Activated CD8-positive, alpha-beta memory T cell treated with anti-CD3 and anti-CD28 coated beads, Interleukin-2, amount 10 ng/mL, durations not matched to agents 7 days and 5 days (primary cell): ENCODE results near the gene HJURP. TPM values are rescaled to one million over a fixed set of nuclear protein-coding genes. Genes with fewer than 3 reads are reported as not detected.
A peak's percentile ranks its signal among the peaks of the same experiment; 100 is the strongest.

Experiments used
- ATAC-seq: fragments of 150-1000 bp; cut with Tn5 transposase; one replicate; pipeline ENCODE4 v1.10.0; 2021; ENCODE audit warnings: moderate library complexity
- CTCF ChIA-PET: fragments of 350-600 bp; sonication (Branson Sonifier 250); formaldehyde crosslinking; loops from one replicate; lab custom pipeline; 2021; ENCODE audit warnings: antibody characterized with exemption; lab: Charles Lee
- DNase-seq: peaks from one replicate; pipeline ENCODE4 v3.0.0-alpha.2; 2020
- H3K27ac Mint-ChIP-seq: one replicate; pipeline ENCODE4 v1.8.0; 2021; ENCODE audit warnings: mild to moderate bottlenecking, mixed read lengths
- H3K27me3 Mint-ChIP-seq: one replicate; pipeline ENCODE4 v1.8.0; 2021; ENCODE audit warnings: mixed read lengths
- H3K36me3 Mint-ChIP-seq: one replicate; pipeline ENCODE4 v1.8.0; 2021; ENCODE audit warnings: mild to moderate bottlenecking, mixed read lengths
- H3K4me1 Mint-ChIP-seq: one replicate; pipeline ENCODE4 v1.8.0; 2021; ENCODE audit warnings: mixed read lengths
- H3K4me3 Mint-ChIP-seq: one replicate; pipeline ENCODE4 v1.8.0; 2021; ENCODE audit warnings: mild to moderate bottlenecking, moderate library complexity, mixed read lengths
- H3K9me3 Mint-ChIP-seq: one replicate; pipeline ENCODE4 v1.8.0; 2022; ENCODE audit warnings: low read depth, mixed read lengths
- total RNA-seq, 2 experiments: library from RNA; stranded (reverse); gene quantifications; one replicate each; pipeline ENCODE4 v1.2.3, GENCODE V29; 2021

HJURP gene
- total RNA-seq, 2 experiments from 2014 or later, result 111 to 145 TPM

DNA sequence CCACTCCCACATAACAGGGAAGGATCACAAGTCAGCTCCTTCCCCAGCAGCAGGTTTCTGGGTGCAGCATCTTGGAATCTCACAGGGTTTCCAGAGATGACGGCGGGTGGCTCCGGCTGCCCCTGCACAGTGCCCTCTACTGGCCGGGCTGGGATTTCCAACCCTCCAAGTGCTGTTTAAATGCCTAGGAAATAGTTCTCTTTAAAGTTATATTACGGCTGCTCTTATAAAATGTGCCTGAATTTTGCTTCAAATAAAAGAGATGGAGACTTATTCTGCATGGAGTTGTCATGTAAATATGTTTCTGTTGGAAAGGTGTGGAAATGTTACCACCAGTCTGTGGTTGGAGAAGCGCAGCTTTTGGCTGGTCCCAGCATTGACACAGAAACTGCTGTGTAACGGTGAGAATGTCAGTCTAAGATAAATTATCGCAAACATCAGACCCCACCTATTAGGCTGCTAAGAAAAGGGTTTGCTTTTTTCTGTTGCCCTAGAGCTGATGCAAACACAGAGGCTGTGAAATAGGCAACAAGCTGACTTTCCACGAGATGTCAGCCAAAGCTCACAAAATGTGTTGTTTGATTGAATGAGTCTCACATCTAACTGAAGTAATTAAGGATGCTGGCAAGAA is 3.3 kb upstream of the HJURP start:
- Mint-ChIP-seq H3K4me1 (peaks cover 22% of the 10 kb centered on the region), H3K9me3 (no peaks in the 10 kb centered on the region), H3K27ac (no peak overlapping the region), H3K4me3 (no peak overlapping the region), H3K36me3 (peaks cover 14% of the 10 kb centered on the region), H3K27me3 (no peaks in the 10 kb centered on the region)
- CTCF ChIA-PET, result interaction anchor here (0.7 to 2.4 kb wide), 14 partner anchors 8 to 646 kb away, joined by 3 to 10 read pairs (median 4); partner anchors contain the start of genes MSL3B and TRPM8
- DNase-seq, result peak; percentile 73
- no peak for ATAC-seq

DNA sequence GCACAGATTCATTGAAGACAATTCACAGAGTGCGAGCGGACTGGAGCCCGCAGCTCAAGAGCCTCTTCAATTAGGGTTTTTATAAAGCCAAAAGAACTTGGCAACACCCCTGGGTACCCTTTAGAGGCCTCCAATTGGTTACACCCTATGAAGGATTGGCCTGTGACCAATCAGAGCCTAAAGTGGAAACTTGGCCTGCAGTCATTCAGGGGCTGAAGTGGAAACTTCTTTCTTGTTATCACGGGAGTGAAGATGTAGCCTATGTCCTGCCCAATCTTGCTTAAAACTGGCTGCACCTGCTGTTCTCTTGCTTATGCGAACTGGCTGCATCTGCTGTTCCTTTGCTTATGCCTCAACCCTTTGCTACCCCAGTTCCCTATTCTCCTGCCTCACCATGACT is 1.8 kb upstream of the HJURP start:
- CTCF ChIA-PET, result interaction anchor here (1.2 to 1.8 kb wide), 4 partner anchors 9 to 31 kb away, joined by 3 to 10 read pairs (median 4); partner anchors contain the start of gene MSL3B
- ATAC-seq, result no peak
- Mint-ChIP-seq H3K36me3 (peaks cover 26% of the 10 kb centered on the region), H3K4me1 (peaks cover 36% of the 10 kb centered on the region), H3K27me3 (no peaks in the 10 kb centered on the region), H3K27ac (no peak overlapping the region), H3K4me3 (no peak overlapping the region), H3K9me3 (no peaks in the 10 kb centered on the region)
- no peak for DNase-seq

DNA sequence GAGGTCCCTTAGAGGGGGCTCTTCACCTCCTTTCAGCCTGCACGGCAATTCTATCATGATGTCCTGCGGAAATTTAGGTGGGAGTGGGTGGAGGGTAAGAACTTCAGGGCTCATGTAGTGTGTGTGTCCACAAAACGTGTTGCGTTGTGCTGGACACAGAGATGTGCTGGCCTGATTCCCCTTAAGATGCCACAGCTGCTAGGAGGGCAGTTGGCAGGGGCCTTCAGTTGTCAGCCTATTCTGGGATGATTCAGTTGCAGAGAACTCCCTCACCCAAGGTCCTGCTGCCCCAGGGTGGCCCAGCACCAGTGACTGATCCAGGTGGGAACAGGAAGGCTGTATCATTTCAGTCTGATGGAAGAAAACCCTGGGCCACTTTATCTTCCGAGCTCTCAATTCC is 1.0 kb upstream of the HJURP start:
- no peaks in the 10 kb centered on the region for H3K9me3 Mint-ChIP-seq
- peaks cover 32% of the 10 kb centered on the region for H3K36me3 Mint-ChIP-seq
- ATAC-seq, result no peak
- H3K27ac Mint-ChIP-seq, result peak overlapping the region; percentile 97
- CTCF ChIA-PET, result interaction anchor here (0.8 to 1.1 kb wide), 3 partner anchors 9 to 280 kb away, joined by 3 to 4 read pairs (median 3); no protein-coding TSS in a partner anchor
- no peaks in the 10 kb centered on the region for H3K27me3 Mint-ChIP-seq
- no peak for DNase-seq
- H3K4me3 Mint-ChIP-seq, result peak overlapping the region; percentile 43
- peaks cover 43% of the 10 kb centered on the region for H3K4me1 Mint-ChIP-seq

DNA sequence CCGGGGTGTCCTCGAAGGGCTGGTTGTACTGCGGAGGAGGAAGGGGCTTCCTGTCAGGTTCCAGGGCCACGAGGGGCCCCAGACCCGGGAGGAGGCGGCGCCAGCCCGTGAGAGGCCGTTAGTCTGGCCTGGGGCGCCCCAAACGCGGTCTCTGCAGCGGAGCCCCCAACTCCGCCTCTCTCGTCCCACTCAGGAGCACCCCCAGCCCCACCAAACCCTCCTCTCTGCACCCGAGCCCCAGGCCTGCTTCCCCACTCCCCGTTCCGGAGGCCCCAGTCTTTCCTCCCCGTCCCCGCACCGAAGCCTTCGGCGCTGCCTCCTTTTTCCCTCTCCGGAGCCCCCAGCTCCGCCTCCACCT is 473 bp downstream of the HJURP start:
- DNase-seq (no peak), ATAC-seq (peak; percentile 1)
- peak overlapping the region; percentile 91 for H3K4me3 Mint-ChIP-seq
- no peaks in the 10 kb centered on the region for H3K27me3 Mint-ChIP-seq
- H3K27ac Mint-ChIP-seq, result peak overlapping the region; percentile 97
- H3K36me3 Mint-ChIP-seq, result peaks cover 46% of the 10 kb centered on the region
- peaks cover 51% of the 10 kb centered on the region for H3K4me1 Mint-ChIP-seq
- CTCF ChIA-PET, result no interaction called here
- no peaks in the 10 kb centered on the region for H3K9me3 Mint-ChIP-seq

DNA sequence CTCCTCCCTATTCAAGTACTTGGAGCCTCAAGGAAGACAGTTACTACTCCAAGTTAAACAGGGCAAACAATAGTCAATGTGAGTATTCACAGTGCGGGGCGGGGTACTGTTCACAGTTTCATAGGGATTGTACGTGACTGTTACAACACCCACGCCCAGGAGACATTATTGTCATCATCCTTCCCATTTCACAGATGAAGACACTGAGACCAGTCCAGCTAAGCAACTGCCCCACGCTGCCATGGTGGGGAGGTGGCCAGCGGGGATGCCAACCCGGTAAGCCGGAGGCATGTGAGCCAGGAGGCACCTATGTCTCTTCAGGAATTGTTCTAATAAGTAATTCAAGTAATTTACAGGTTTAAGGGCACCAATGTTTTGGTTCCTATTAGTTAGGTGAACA is 982 bp downstream of the HJURP start:
- H3K36me3 Mint-ChIP-seq, result peaks cover 51% of the 10 kb centered on the region
- DNase-seq (no peak), ATAC-seq (no peak)

DNA sequence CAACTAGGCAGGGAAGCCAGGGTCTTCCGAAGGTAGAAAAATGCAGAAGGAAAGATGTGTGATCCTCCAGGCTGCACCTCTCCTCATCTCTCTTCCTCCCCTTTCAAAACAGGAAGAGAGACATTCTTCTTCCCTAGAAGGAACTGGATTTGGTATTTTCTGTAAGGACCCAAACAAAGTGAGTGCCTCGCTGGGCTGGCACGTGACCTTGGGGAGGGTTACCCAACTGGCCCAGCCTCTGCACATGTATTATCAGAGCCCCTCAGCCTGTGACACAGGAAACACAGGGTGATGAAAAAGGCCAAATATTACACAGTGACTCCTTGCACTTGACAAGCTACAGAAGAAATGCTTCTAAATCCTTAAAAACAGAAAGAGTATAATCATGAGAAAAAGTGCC is 2.3 kb downstream of the HJURP start:
- H3K27ac Mint-ChIP-seq, result peak overlapping the region; percentile 56

More for the DNA sequence above, 982 bp downstream of the HJURP start:
- Mint-ChIP-seq H3K27ac (peak overlapping the region; percentile 97), H3K9me3 (no peaks in the 10 kb centered on the region), H3K4me3 (peak overlapping the region; percentile 91), H3K4me1 (peaks cover 56% of the 10 kb centered on the region), H3K27me3 (no peaks in the 10 kb centered on the region)
- CTCF ChIA-PET, result no interaction called here

DNA sequence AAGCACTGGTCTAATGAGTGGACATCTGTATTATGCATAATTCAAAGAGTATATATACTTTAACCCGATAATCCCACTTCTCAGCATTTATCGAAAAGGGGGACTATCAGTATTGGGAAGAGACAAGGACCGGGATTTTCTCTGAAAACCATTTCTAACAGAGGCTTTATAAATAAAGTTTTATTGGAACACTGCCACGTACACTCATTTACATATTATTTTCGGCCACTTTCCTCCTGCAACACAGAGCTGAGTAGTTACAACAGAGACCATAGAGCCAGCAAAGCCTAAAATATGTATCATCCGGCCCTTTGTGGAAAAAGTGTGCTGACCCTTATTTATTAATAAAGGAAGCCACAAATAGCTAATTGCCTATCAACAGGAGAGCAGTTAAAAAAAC is 3.2 kb downstream of the HJURP start:
- Mint-ChIP-seq H3K27me3 (no peaks in the 10 kb centered on the region), H3K4me1 (peaks cover 59% of the 10 kb centered on the region), H3K4me3 (no peak overlapping the region), H3K36me3 (peaks cover 66% of the 10 kb centered on the region), H3K9me3 (no peaks in the 10 kb centered on the region), H3K27ac (no peak overlapping the region)
- CTCF ChIA-PET, result no interaction called here
- ATAC-seq (no peak), DNase-seq (no peak)

More for the DNA sequence above, 2.3 kb downstream of the HJURP start:
- Mint-ChIP-seq H3K4me3 (peak overlapping the region; percentile 91), H3K36me3 (peaks cover 59% of the 10 kb centered on the region), H3K4me1 (peaks cover 58% of the 10 kb centered on the region), H3K27me3 (no peaks in the 10 kb centered on the region), H3K9me3 (no peaks in the 10 kb centered on the region)
- no peak for ATAC-seq
- CTCF ChIA-PET, result no interaction called here
- no peak for DNase-seq

DNA sequence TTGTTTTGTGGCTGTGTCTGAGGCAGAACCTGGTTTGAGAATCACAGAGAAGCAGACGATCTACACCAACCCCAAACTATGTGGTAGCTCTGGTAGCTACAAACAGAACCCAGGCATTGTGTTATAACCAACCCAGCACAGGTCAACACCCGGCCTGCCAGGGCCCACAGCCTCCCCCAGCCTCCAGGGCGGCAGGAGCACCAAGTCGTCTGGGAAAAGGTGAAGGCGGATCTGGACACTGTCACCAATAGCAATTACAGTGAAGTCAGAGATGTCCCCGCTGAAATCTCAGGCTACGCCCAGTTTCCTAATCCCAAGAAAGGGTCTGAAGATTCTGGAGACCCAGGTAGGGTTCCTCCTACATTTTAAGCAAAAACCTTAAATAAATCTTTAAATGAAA is 3.6 kb downstream of the HJURP start:
- no peaks in the 10 kb centered on the region for H3K27me3 Mint-ChIP-seq
- CTCF ChIA-PET, result no interaction called here
- H3K36me3 Mint-ChIP-seq, result peaks cover 68% of the 10 kb centered on the region
- H3K4me1 Mint-ChIP-seq, result peaks cover 58% of the 10 kb centered on the region
- DNase-seq (no peak), ATAC-seq (no peak)
- H3K4me3 Mint-ChIP-seq, result no peak overlapping the region
- no peak overlapping the region for H3K27ac Mint-ChIP-seq
- no peaks in the 10 kb centered on the region for H3K9me3 Mint-ChIP-seq

DNA sequence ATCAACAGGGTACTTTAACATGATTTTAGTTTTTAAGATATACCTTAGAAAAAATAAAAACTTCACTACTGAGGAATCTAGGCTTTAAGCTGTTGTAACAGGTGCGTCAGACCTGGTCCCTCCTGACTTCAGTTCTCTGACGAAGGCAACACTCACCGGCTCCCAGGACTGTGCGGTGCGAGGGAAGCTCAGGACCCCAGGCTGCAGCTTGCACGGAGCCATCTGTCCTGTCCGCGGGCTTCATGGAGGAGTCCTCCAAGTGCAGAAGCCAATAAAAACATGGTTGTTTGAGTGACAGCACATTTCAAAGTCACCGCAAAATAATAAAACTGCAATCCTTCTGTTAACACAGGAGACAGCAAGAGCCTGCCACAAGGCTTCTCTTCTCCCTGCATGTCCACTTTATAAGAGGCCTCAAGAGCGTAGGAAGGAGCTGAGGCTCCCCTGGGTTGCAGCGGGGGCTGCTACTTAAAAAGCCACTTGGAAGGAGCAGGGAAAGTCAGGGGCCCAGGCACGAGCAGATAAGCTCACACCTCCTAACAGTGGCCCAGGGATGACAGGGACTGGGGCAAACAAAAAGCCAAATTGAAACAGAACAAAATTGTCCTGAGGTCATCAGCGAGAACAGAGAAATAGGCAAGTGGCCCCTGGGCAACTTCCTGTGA is 4.6 kb downstream of the HJURP start:
- H3K4me3 Mint-ChIP-seq, result no peak overlapping the region
- H3K9me3 Mint-ChIP-seq, result no peaks in the 10 kb centered on the region
- H3K36me3 Mint-ChIP-seq, result peaks cover 73% of the 10 kb centered on the region
- ATAC-seq, result no peak
- peaks cover 48% of the 10 kb centered on the region for H3K4me1 Mint-ChIP-seq
- CTCF ChIA-PET, result interaction anchor here (2.2 kb wide), 1 partner anchor 8 kb away, joined by 6 read pairs; no protein-coding TSS in a partner anchor
- no peak for DNase-seq
- no peaks in the 10 kb centered on the region for H3K27me3 Mint-ChIP-seq
- no peak overlapping the region for H3K27ac Mint-ChIP-seq

DNA sequence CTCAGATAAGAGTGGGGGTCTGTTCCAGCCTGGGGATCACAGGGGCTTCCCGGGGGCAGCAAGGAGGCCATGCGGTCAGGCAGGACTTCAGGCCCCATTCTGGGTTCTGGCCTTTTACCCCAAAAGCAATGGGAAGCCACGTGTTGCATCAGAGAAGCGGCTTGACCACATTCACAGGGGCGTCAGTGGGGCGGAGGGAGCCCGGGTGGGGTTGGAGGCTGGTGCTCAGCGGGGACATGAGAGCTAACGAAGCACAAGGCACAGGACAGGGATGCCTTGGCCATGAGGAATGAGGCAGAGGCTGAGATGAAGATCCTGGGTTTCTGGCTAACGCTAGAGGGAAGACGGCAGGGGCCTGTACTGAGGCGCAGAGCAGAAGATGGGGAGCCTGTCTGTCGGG is 6.1 kb downstream of the HJURP start:
- Mint-ChIP-seq H3K4me1 (peaks cover 46% of the 10 kb centered on the region), H3K27me3 (no peaks in the 10 kb centered on the region), H3K9me3 (no peaks in the 10 kb centered on the region), H3K27ac (no peak overlapping the region), H3K36me3 (peaks cover 83% of the 10 kb centered on the region), H3K4me3 (no peak overlapping the region)
- DNase-seq, result no peak
- CTCF ChIA-PET, result interaction anchor here (2.2 kb wide), 1 partner anchor 10 kb away, joined by 6 read pairs; no protein-coding TSS in a partner anchor
- no peak for ATAC-seq

DNA sequence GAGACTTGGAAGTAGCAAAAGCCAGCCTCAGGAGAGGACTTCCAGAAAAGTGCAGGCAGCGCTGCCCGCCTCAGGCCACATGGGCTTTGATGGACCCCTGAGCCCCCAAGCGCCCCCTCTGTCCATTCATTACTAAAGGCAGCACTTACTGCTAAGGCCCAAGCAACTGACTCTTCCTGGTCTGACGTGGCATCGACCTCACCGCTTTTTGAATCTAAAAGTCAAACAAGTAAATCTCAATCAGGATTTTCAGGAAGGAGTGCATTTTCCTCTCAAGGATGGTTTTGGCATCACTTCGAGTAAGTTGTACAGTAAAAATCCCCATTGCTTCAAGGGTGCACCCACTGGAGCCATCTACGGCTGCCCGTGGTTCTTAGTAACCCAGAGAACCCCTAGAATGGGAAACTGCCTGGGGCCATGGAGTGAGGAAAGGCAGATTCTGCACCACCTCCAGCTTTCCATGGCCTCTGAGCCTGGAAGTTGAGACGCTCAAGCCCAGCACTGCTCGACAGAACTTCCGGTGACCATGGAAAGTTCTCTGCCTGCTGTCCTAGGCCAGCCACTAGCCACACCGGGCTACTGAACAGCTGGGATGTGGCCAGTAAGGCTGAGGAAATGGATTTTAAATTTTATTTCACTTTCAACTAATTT is 7.0 kb downstream of the HJURP start:
- Mint-ChIP-seq H3K36me3 (peaks cover 82% of the 10 kb centered on the region), H3K27ac (no peak overlapping the region), H3K9me3 (no peaks in the 10 kb centered on the region), H3K4me1 (peaks cover 42% of the 10 kb centered on the region), H3K27me3 (no peaks in the 10 kb centered on the region), H3K4me3 (no peak overlapping the region)
- DNase-seq, result no peak
- CTCF ChIA-PET, result no interaction called here
- no peak for ATAC-seq

DNA sequence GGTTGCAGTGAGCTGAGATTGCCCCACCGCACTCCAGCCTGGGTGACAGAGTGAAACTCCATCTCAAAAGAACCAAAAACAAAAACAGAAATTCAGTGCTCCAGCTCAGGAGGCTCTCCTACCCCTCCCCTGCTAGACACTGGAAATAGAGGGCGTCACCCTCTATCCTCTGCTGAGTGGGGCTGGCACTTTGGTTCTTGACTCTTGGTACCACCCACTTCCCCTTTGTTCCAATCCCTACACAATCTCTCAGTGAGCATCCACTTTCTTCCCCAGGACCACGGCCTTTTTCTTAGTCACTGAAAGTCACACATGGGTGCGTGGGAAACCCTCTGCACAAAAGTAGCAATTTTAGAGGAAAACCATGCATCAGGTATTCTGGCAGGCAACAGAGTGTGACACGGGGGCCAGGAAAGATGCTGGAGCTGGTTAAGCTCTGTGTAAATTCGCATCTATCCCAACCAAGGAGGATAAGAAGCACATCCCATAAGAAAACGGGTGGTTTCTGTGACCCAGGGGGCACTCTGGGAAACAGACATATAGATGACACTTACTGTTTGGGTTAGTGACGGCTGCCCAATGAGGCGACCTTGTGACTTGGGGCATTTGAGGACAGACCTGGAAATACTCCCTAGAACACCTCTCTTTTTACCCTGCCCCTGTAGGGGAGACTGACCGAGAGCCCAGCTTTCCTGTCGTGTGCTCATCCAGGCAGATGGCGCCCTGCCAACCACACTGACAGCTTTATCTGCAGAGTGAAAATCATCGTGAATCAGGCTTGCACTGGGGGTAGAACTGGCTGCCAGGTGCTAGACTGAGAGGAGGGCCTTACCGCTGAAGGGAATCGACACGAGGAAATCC is 7.7 kb downstream of the HJURP start:
- no peak for DNase-seq
- peaks cover 38% of the 10 kb centered on the region for H3K4me1 Mint-ChIP-seq
- no peak for ATAC-seq
- CTCF ChIA-PET, result no interaction called here
- H3K9me3 Mint-ChIP-seq, result no peaks in the 10 kb centered on the region
- H3K36me3 Mint-ChIP-seq, result peaks cover 82% of the 10 kb centered on the region
- no peaks in the 10 kb centered on the region for H3K27me3 Mint-ChIP-seq
- no peak overlapping the region for H3K4me3 Mint-ChIP-seq
- no peak overlapping the region for H3K27ac Mint-ChIP-seq
